Caco-2 (cell line): ENCODE data around the gene HELB. TPM values are rescaled to one million over a fixed set of nuclear protein-coding genes. Genes with fewer than 3 reads are reported as not detected.

ENCODE experiments used
- BruUV-seq: library from RNA; stranded (reverse); fragments of 400-500 nt; replicated peaks from 2 replicates; lab custom pipeline; 2021; lab: Mats Ljungman, UMichigan
- CTCF ChIA-PET: fragments of 300-600 bp; sonication (Branson Sonifier 250); formaldehyde crosslinking; loops from one replicate; lab custom pipeline; 2022; ENCODE audit warnings: antibody characterized with exemption; lab: Charles Lee
- POLR2A ChIA-PET: fragments of 300-600 bp; sonication (Branson Sonifier 250); formaldehyde crosslinking; loops from one replicate; lab custom pipeline; 2022; ENCODE audit warnings: antibody characterized with exemption; lab: Charles Lee
- DNase-seq, 2 experiments: peaks; one replicate each; pipeline versions ENCODE4 v3.0.0 to v3.0.0-alpha.2; 2020 to 2022
- H3K27me3 ChIP-seq: replicated peaks from 2 replicates; pipeline ENCODE4 v1.6.0; 2011; ENCODE audit warnings: low read length; ENCODE audit not compliant: control insufficient read depth, insufficient read depth
- H3K36me3 ChIP-seq: 2 replicates; pipeline ENCODE4 v1.5.1; 2011; ENCODE audit warnings: low read length; ENCODE audit not compliant: control insufficient read depth, insufficient read depth
- H3K4me1 ChIP-seq: fragments of 250-450 bp; sonication (Bioruptor Pico); 2 replicates; pipeline ENCODE4 v1.5.1; 2020; ENCODE audit warnings: mild to moderate bottlenecking
- H3K4me3 ChIP-seq: 2 replicates; pipeline ENCODE4 v1.5.1; 2011; ENCODE audit warnings: low read depth, mild to moderate bottlenecking, control low read depth, low read length
- H3K9me3 ChIP-seq: fragments of 250-450 bp; sonication (Bioruptor Pico); 2 replicates; pipeline ENCODE4 v1.5.1; 2020; ENCODE audit warnings: mild to moderate bottlenecking, moderate library complexity
- H3K27ac Mint-ChIP-seq: one replicate; pipeline ENCODE4 v1.8.0; 2022; ENCODE audit warnings: mixed read lengths; ENCODE audit not compliant: unreplicated experiment
- H3K27me3 Mint-ChIP-seq: one replicate; pipeline ENCODE4 v1.8.0; 2022; ENCODE audit warnings: mixed read lengths; ENCODE audit not compliant: insufficient read depth, unreplicated experiment
- H3K36me3 Mint-ChIP-seq: one replicate; pipeline ENCODE4 v1.8.0; 2022; ENCODE audit warnings: mild to moderate bottlenecking, mixed read lengths; ENCODE audit not compliant: insufficient read depth, unreplicated experiment
- H3K4me1 Mint-ChIP-seq: one replicate; pipeline ENCODE4 v1.8.0; 2022; ENCODE audit warnings: low read depth, mixed read lengths; ENCODE audit not compliant: unreplicated experiment
- H3K4me3 Mint-ChIP-seq: one replicate; pipeline ENCODE4 v1.8.0; 2022; ENCODE audit warnings: mild to moderate bottlenecking, moderate library complexity, mixed read lengths; ENCODE audit not compliant: unreplicated experiment
- H3K9me3 Mint-ChIP-seq: one replicate; pipeline ENCODE4 v1.8.0; 2022; ENCODE audit warnings: mixed read lengths; ENCODE audit not compliant: unreplicated experiment
- intact Hi-C: fragments of 100-400 bp; cut with micrococcal nuclease; formaldehyde crosslinking; loops from one replicate; pipeline ENCODE4 v1.10.0; 2022; ENCODE audit not compliant: unreplicated experiment
- total RNA-seq: library from RNA; stranded (reverse); gene quantifications from 2 replicates; pipeline ENCODE4 v1.2.3, GENCODE V29; 2022
- TF ChIP-seq, protein P1 (sequence below), 2 experiments: fragments of 200-600 bp in 1 of 2; IDR thresholded peaks; 1 replicate in 1 of 2; 2 replicates in 1 of 2; pipeline versions ENCODE4 v1.5.1 to v1.8.0; 2011 to 2022; ENCODE audit warnings: antibody characterized with exemption in 1 of 2, control low read depth in 1 of 2, inconsistent platforms in 1 of 2, low read depth in 1 of 2, low read length in 1 of 2, mild to moderate bottlenecking in 1 of 2, moderate library complexity in 1 of 2; ENCODE audit not compliant: insufficient read depth in 1 of 2, severe bottlenecking in 1 of 2, unreplicated experiment in 1 of 2

HELB gene
- total RNA-seq, 1 experiment from 2014 or later = 3.4 TPM

DNA sequence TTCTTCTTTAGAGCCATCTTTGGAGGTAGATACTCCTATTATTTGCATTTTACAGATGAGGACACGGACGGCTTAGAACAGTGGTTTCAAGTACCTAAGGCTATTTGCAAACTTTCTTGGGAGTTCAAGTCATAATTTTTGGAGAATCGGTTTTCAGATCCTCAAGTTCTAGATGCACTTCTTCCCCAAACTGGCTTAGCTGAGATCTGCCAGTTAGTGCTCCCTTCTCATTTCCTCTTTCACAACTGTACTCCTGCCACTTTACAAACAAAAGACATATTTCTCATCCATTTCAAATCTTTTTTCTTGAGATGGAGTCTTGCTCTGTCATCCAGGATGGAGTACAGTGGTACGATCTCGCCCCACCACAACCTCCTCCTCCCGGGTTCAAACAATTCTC is 77.3 kb downstream of the HELB start:
- Mint-ChIP-seq H3K36me3 (no peaks in the 10 kb centered on the region), H3K9me3 (no peaks in the 10 kb centered on the region), H3K4me1 (peaks cover 4% of the 10 kb centered on the region), H3K4me3 (no peak overlapping the region), H3K27ac (no peak overlapping the region), H3K27me3 (no peaks in the 10 kb centered on the region)
- BruUV-seq = no TSS peak
- Histone ChIP-seq H3K36me3 (no peaks in the 10 kb centered on the region), H3K4me1 (no peaks in the 10 kb centered on the region), H3K4me3 (no peak overlapping the region), H3K27me3 (no peaks in the 10 kb centered on the region), H3K9me3 (no peaks in the 10 kb centered on the region)
- TF ChIP-seq, protein P1, sequence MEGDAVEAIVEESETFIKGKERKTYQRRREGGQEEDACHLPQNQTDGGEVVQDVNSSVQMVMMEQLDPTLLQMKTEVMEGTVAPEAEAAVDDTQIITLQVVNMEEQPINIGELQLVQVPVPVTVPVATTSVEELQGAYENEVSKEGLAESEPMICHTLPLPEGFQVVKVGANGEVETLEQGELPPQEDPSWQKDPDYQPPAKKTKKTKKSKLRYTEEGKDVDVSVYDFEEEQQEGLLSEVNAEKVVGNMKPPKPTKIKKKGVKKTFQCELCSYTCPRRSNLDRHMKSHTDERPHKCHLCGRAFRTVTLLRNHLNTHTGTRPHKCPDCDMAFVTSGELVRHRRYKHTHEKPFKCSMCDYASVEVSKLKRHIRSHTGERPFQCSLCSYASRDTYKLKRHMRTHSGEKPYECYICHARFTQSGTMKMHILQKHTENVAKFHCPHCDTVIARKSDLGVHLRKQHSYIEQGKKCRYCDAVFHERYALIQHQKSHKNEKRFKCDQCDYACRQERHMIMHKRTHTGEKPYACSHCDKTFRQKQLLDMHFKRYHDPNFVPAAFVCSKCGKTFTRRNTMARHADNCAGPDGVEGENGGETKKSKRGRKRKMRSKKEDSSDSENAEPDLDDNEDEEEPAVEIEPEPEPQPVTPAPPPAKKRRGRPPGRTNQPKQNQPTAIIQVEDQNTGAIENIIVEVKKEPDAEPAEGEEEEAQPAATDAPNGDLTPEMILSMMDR (IDR thresholded peaks at IDR 0.05; ENCODE audit: insufficient read depth in 1 of 2, low read depth in 1 of 2, low read length in 1 of 2, severe bottlenecking in 1 of 2, unreplicated experiment in 1 of 2) = no peak
- DNase-seq = no peak
- ChIA-PET POLR2A (no interaction called here), CTCF (no interaction called here)
- intact Hi-C loops = no loop called here

DNA sequence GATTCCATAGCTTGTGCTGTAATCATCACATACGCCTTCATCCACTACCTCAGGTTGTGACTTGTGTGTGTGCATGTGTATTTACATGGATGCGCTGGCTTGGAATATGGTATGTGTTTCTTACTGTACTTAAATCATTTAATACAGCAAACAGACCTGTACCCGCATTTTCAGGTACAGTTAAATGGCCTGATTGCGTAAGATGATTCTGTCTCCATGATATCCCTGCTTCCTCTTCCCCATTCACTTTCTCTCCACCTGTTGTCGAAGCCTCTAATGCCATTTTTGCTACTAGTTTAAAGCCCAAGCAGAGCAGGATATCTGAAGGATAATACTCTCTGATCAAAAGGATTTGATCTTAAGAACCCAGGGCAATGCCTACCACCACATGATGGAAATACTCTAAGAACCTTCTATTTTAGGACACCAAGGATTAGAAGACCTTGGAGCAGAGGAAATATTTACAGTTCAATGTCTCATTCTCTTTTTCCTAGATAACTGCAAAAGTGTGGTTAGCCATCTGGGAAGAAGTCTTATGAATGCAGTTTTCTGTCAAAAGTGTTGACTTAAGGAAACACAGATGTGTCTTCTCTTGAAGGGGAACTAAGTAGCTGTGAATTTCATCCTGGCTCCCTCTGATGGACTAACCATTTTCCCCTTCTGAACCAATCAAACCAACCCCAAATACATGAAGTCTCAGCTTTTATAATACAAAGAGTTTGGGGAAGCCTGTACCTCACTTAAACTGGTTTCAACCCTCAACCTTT is 78.7 kb downstream of the HELB start:
- TF ChIP-seq, protein P1 (IDR thresholded peaks at IDR 0.05; ENCODE audit: insufficient read depth in 1 of 2, low read depth in 1 of 2, low read length in 1 of 2, severe bottlenecking in 1 of 2, unreplicated experiment in 1 of 2) = no peak
- Histone ChIP-seq H3K9me3 (no peaks in the 10 kb centered on the region), H3K4me1 (no peaks in the 10 kb centered on the region), H3K36me3 (no peaks in the 10 kb centered on the region), H3K27me3 (no peaks in the 10 kb centered on the region), H3K4me3 (no peak overlapping the region)
- no peaks in the 10 kb centered on the region for H3K36me3 Mint-ChIP-seq
- no peak for DNase-seq
- H3K9me3 Mint-ChIP-seq = no peaks in the 10 kb centered on the region
- ChIA-PET CTCF (no interaction called here), POLR2A (no interaction called here)
- H3K27ac Mint-ChIP-seq = no peak overlapping the region
- intact Hi-C loops = no loop called here
- no TSS peak for BruUV-seq
- H3K4me1 Mint-ChIP-seq = peaks cover 6% of the 10 kb centered on the region
- no peaks in the 10 kb centered on the region for H3K27me3 Mint-ChIP-seq
- H3K4me3 Mint-ChIP-seq = no peak overlapping the region

DNA sequence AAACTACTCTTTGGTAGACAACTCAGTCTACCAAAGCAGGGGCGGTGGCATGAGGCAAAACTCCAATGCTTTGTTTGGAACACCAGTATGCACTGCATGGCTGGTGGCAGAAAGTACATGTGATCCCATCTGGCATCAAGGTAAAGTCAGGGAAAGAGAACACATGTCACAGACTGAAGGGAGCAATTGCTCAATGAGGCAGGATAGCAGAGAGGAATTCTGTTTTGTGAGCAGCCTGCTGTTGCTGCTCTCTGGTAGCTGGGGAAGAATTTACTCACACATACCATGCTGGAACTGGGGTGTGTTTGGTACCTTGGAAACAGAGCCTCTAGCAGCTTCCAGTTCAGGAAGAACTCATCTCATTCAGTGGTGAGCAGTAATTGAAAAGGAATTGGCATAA is 84.8 kb downstream of the HELB start:
- Mint-ChIP-seq H3K27ac (no peak overlapping the region), H3K4me3 (no peak overlapping the region), H3K9me3 (no peaks in the 10 kb centered on the region), H3K27me3 (no peaks in the 10 kb centered on the region), H3K4me1 (peaks cover 12% of the 10 kb centered on the region), H3K36me3 (no peaks in the 10 kb centered on the region)
- Histone ChIP-seq H3K36me3 (no peaks in the 10 kb centered on the region), H3K9me3 (0 out of 2 replicates have a peak, but pooled peaks cover 4% of the 10 kb centered on the region), H3K4me1 (peaks cover 9% of the 10 kb centered on the region; the same call in 1 of the 2 replicates), H3K4me3 (no peak overlapping the region), H3K27me3 (no peaks in the 10 kb centered on the region)
- no peak for DNase-seq
- intact Hi-C loops = no loop called here
- CTCF ChIA-PET = no interaction called here
- no TSS peak for BruUV-seq
- TF ChIP-seq, protein P1 (IDR thresholded peaks at IDR 0.05; ENCODE audit: insufficient read depth in 1 of 2, low read depth in 1 of 2, low read length in 1 of 2, severe bottlenecking in 1 of 2, unreplicated experiment in 1 of 2) = no peak
- POLR2A ChIA-PET = no interaction called here

Other genes starting within 250 kb of the HELB start
- 32.3 and 38.2 TPM in 2 replicates for gene LLPH, start 171.7 kb upstream of the HELB start, total RNA-seq
- 51.5 and 60.3 TPM in 2 replicates for gene TMBIM4, start 132.5 kb upstream of the HELB start, total RNA-seq
- gene IRAK3, start 113.3 kb upstream of the HELB start, total RNA-seq = not detected in 2 replicates